Measurements from ENCODE around the gene RPL18A. TPM values are rescaled to one million over a fixed set of nuclear protein-coding genes. Genes with fewer than 3 reads are reported as not detected.

RPL18A gene
- total RNA-seq, 1 experiment from 2014 or later, result 953 TPM

GRCh38 chr19:17908244-17908643 is 48.5 kb downstream of the RPL18A start:
- no peak for DNase-seq (ENCODE audit: low read depth)

- no peak for DNase-seq (ENCODE audit: low read depth)
These were observed 49.5 kb downstream of the RPL18A start for GRCh38 chr19:17909003-17909732.

- no peak for DNase-seq (ENCODE audit: low read depth)
These were observed 51.2 kb downstream of the RPL18A start for GRCh38 chr19:17910791-17911360.

Other genes starting within 250 kb of the RPL18A start
- gene UNC13A, start 171.6 kb upstream of the RPL18A start, total RNA-seq (2014; rRNA removed), result not detected in 2 replicates
- gene MAP1S, start 140.4 kb upstream of the RPL18A start, total RNA-seq (2014; rRNA removed), result 16.6 and 20.5 TPM in 2 replicates
- gene FCHO1, start 108.4 kb upstream of the RPL18A start, total RNA-seq (2014; rRNA removed), result 0.06 and 0.80 TPM in 2 replicates
- not detected in 2 replicates for gene B3GNT3, start 64.8 kb upstream of the RPL18A start, total RNA-seq (2014; rRNA removed)
- not detected in 2 replicates for gene INSL3, start 38.4 kb upstream of the RPL18A start, total RNA-seq (2014; rRNA removed)
- 0.45 TPM in 1 of 2 replicates, not detected in the other for gene JAK3, start 11.9 kb upstream of the RPL18A start, total RNA-seq (2014; rRNA removed)
- not detected in 2 replicates for gene SLC5A5, start 12.0 kb downstream of the RPL18A start, total RNA-seq (2014; rRNA removed)
- 60.8 and 62.1 TPM in 2 replicates for gene CCDC124, start 73.1 kb downstream of the RPL18A start, total RNA-seq (2014; rRNA removed)
- 0.06 TPM in 1 of 2 replicates, not detected in the other for gene KCNN1, start 107.2 kb downstream of the RPL18A start, total RNA-seq (2014; rRNA removed)
- gene ARRDC2, start 148.3 kb downstream of the RPL18A start, total RNA-seq (2014; rRNA removed), result 9.0 and 15.0 TPM in 2 replicates
- not detected in 2 replicates for gene IL12RB1, start 227.0 kb downstream of the RPL18A start, total RNA-seq (2014; rRNA removed)
- 2.2 and 2.4 TPM in 2 replicates for gene MAST3, start 237.9 kb downstream of the RPL18A start, total RNA-seq (2014; rRNA removed)

Data from LHCN-M2 (cell line).